Fibroblast of lung (primary cell): ENCODE results near the gene UTP14A.

Experiments
- EZH2 ChIP-seq: IDR thresholded peaks from 2 replicates; pipeline ENCODE4 v1.5.1; 2012; ENCODE audit warnings: low read length, control low read depth, mild to moderate bottlenecking; ENCODE audit errors: missing control alignments
- TF ChIP-seq, protein P1 (sequence below), 2 donors: IDR thresholded peaks in 1 of 2; conservative IDR thresholded peaks in 1 of 2; 1 replicate in 1 of 2; 2 replicates in 1 of 2; pipeline ENCODE4 v1.5.1; 2011 to 2012; ENCODE audit warnings: low read length in 2 of 2, control low read depth in 1 of 2, inconsistent platforms in 1 of 2, low read depth in 1 of 2, mild to moderate bottlenecking in 1 of 2

DNA sequence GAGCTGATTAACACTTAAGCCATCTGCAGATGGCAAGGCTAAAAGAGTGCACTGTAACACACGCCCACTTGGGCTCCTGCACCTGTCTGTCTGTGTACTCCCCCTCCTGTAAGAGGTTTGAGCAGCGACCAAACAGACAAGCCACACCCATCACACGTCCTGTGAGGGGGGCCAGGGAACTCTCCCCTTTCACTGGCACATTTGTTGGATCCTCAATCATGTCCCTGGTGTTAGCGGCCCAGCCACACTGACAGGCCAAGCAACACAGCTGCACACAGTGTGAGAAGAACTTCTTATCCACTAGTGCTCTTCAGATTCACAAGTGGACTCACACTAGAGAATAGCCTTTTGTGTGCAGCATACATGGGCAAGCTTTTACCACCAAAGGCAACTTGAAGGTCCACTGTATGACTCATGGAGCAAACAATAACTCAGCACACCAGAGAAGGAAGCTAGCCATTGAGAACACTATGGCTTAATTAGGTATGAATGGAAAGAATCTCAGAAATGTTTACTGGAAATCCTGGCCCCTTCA, 29.1 kb upstream of the UTP14A start:
- TF ChIP-seq, protein P1, sequence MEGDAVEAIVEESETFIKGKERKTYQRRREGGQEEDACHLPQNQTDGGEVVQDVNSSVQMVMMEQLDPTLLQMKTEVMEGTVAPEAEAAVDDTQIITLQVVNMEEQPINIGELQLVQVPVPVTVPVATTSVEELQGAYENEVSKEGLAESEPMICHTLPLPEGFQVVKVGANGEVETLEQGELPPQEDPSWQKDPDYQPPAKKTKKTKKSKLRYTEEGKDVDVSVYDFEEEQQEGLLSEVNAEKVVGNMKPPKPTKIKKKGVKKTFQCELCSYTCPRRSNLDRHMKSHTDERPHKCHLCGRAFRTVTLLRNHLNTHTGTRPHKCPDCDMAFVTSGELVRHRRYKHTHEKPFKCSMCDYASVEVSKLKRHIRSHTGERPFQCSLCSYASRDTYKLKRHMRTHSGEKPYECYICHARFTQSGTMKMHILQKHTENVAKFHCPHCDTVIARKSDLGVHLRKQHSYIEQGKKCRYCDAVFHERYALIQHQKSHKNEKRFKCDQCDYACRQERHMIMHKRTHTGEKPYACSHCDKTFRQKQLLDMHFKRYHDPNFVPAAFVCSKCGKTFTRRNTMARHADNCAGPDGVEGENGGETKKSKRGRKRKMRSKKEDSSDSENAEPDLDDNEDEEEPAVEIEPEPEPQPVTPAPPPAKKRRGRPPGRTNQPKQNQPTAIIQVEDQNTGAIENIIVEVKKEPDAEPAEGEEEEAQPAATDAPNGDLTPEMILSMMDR (conservative IDR thresholded peaks at IDR 0.05 in 1 of 2, IDR thresholded peaks at IDR 0.05 in 1 of 2; ENCODE audit: low read depth in 1 of 2, low read length in 2 of 2): no peak
- no peak for TF ChIP-seq EZH2
